ENCODE measurements around the gene FOXJ3.

DNA sequence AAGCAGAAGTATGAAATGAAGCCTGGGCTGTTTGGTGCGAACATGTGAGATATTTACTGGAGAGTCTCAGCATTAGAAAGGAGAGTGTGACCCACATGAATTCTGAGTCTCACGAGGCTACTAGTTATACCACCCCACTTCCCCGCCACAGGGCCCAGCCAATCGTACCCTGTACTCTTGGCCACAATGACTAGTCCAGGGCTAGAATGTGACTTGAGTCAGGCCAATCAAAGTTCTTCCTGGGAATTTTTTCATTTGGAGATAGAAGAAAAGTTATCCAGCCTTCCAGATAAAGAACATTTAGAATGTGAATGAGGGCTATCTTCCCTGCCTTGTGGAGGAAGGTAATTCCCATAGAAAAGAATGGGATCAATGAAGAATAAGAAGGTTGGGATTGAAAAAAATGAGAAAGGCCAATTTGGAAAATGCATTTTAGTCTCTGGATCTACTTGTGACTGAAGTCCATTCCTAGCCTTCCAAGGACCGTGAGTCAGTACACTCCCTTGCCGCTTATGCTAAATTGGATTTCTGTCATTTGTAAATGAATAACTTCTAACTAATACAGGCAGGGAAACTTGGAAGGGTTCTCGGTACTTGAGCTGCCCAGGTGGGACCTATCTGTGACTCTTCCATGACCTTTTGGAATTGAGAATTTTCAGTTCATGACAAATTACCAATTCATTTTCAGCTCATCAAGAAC lies 33.2 kb upstream of the FOXJ3 start:
- TF ChIP-seq ZNF132 (tag by site-specific recombination; IDR thresholded peaks at IDR 0.05; ENCODE audit: borderline replicate concordance) (no peak), CTCF (tag by site-specific recombination; IDR thresholded peaks at IDR 0.05) (no peak), ZNF24 (tag by site-specific recombination; IDR thresholded peaks at IDR 0.05) (no peak), TCF7L2 (IDR thresholded peaks at IDR 0.05; ENCODE audit: borderline replicate concordance, low read depth, low read length) (no peak), SALL2 (tag by site-specific recombination; IDR thresholded peaks at IDR 0.05; ENCODE audit: borderline replicate concordance) (no peak), ZNF561 (tag by site-specific recombination; IDR thresholded peaks at IDR 0.05; ENCODE audit: borderline replicate concordance) (no peak), REST (tag by site-specific recombination; IDR thresholded peaks at IDR 0.05) (no peak), ZNF274 (IDR thresholded peaks at IDR 0.05; ENCODE audit: low read length) (no peak), ZNF274 (tag by site-specific recombination; IDR thresholded peaks at IDR 0.05; ENCODE audit: borderline replicate concordance) (no peak), MZF1 (tag by site-specific recombination; IDR thresholded peaks at IDR 0.05; ENCODE audit: borderline replicate concordance) (no peak)
- TF ChIP-seq, protein P1, sequence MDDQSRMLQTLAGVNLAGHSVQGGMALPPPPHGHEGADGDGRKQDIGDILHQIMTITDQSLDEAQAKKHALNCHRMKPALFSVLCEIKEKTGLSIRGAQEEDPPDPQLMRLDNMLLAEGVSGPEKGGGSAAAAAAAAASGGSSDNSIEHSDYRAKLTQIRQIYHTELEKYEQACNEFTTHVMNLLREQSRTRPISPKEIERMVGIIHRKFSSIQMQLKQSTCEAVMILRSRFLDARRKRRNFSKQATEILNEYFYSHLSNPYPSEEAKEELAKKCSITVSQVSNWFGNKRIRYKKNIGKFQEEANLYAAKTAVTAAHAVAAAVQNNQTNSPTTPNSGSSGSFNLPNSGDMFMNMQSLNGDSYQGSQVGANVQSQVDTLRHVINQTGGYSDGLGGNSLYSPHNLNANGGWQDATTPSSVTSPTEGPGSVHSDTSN (CRISPR knock-in tag; IDR thresholded peaks at IDR 0.05) = no peak
- TF ChIP-seq, protein P2, sequence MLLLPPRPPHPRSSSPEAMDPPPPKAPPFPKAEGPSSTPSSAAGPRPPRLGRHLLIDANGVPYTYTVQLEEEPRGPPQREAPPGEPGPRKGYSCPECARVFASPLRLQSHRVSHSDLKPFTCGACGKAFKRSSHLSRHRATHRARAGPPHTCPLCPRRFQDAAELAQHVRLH (tag by site-specific recombination; IDR thresholded peaks at IDR 0.05) = no peak

Measured in HEK293 (cell line).